ENCODE data around the gene CYP4B1. TPM values are rescaled to one million over a fixed set of nuclear protein-coding genes. Genes with fewer than 3 reads are reported as not detected.

CYP4B1 gene
- total RNA-seq, 1 donor from 2014 or later = 11.5 TPM

- Histone ChIP-seq H3K4me3 (no peak overlapping the region), H3K4me1 (peaks cover 77% of the 10 kb centered on the region), H3K27me3 (ENCODE audit: low read depth) (no peaks in the 10 kb centered on the region), H3K9me3 (replicated peaks) (peaks cover 8% of the 10 kb centered on the region), H3K36me3 (peaks cover 23% of the 10 kb centered on the region), H3K27ac (replicated peaks) (peak overlapping the region; percentile 81)
- TF ChIP-seq CTCF (IDR thresholded peaks at IDR 0.05; ENCODE audit: borderline replicate concordance) = no peak
- intact Hi-C loops (cut with micrococcal nuclease) = no loop called here
- DNase-seq = no peak
Observed at GRCh38 chr1:46809071-46809470, 10.2 kb downstream of the CYP4B1 start.

- intact Hi-C loops (cut with micrococcal nuclease) = no loop called here
- no peak for TF ChIP-seq CTCF (IDR thresholded peaks at IDR 0.05; ENCODE audit: borderline replicate concordance)
- Histone ChIP-seq H3K36me3 (peaks cover 31% of the 10 kb centered on the region), H3K4me1 (peaks cover 69% of the 10 kb centered on the region), H3K27ac (replicated peaks) (peak overlapping the region; percentile 81), H3K27me3 (ENCODE audit: low read depth) (no peaks in the 10 kb centered on the region), H3K9me3 (replicated peaks) (peaks cover 8% of the 10 kb centered on the region), H3K4me3 (no peak overlapping the region)
- no peak for DNase-seq
Observed at GRCh38 chr1:46809904-46810303, 11.1 kb downstream of the CYP4B1 start.

- peaks cover 8% of the 10 kb centered on the region for H3K9me3 ChIP-seq (replicated peaks)
- H3K4me3 ChIP-seq = no peak overlapping the region
- TF ChIP-seq CTCF (IDR thresholded peaks at IDR 0.05; ENCODE audit: borderline replicate concordance) = no peak
- intact Hi-C loops (cut with micrococcal nuclease) = no loop called here
- H3K36me3 ChIP-seq = peaks cover 38% of the 10 kb centered on the region
- H3K27ac ChIP-seq (replicated peaks) = peak overlapping the region; percentile 81
- DNase-seq = no peak
- H3K27me3 ChIP-seq (ENCODE audit: low read depth) = no peaks in the 10 kb centered on the region
- H3K4me1 ChIP-seq = peaks cover 62% of the 10 kb centered on the region
Observed at GRCh38 chr1:46810596-46810995, 11.8 kb downstream of the CYP4B1 start.

- Histone ChIP-seq H3K9me3 (replicated peaks) (peaks cover 8% of the 10 kb centered on the region), H3K4me1 (peaks cover 58% of the 10 kb centered on the region), H3K27me3 (ENCODE audit: low read depth) (no peaks in the 10 kb centered on the region), H3K4me3 (peak overlapping the region; percentile 17), H3K36me3 (peaks cover 42% of the 10 kb centered on the region), H3K27ac (replicated peaks) (peak overlapping the region; percentile 81)
- no peak for DNase-seq
- intact Hi-C loops (cut with micrococcal nuclease) = no loop called here
- TF ChIP-seq CTCF (IDR thresholded peaks at IDR 0.05; ENCODE audit: borderline replicate concordance) = no peak
Observed at GRCh38 chr1:46811053-46811452, 12.2 kb downstream of the CYP4B1 start.

- intact Hi-C loops (cut with micrococcal nuclease) = no loop called here
- Histone ChIP-seq H3K27ac (replicated peaks) (peak overlapping the region; percentile 81), H3K27me3 (ENCODE audit: low read depth) (no peaks in the 10 kb centered on the region), H3K36me3 (peaks cover 55% of the 10 kb centered on the region), H3K4me1 (peaks cover 50% of the 10 kb centered on the region), H3K4me3 (no peak overlapping the region), H3K9me3 (replicated peaks) (peaks cover 8% of the 10 kb centered on the region)
- DNase-seq = peak; percentile 47
- TF ChIP-seq CTCF (IDR thresholded peaks at IDR 0.05; ENCODE audit: borderline replicate concordance) = no peak
Observed at GRCh38 chr1:46812065-46812963, 13.5 kb downstream of the CYP4B1 start.
